ENCODE measurements around the gene DNAJB11. TPM values are rescaled to one million over a fixed set of nuclear protein-coding genes. Genes with fewer than 3 reads are reported as not detected.
"Not testable (repeated sequence)": the region's sequence is repeated elsewhere in the genome, so short reads cannot be mapped to it uniquely, and the experiment has no call there.

DNAJB11 gene
- 10 to 100 TPM; 36.9 to 39.5 TPM for total RNA-seq

GRCh38 chr3:186570096-186570940 is at the start of gene DNAJB11:
Gene DNAJB11, plus strand, starts transcription at chr3:186570720. Its CDS starts 178 bp downstream, at chr3:186570898.
- Mint-ChIP-seq H3K27ac (peak within 1 kb of the TSS; percentile 91), H3K36me3 (peaks cover 24% of the 10 kb centered on the region), H3K27me3 (no peaks in the 10 kb centered on the region), H3K4me1 (ENCODE audit: low read depth) (peaks cover 49% of the 10 kb centered on the region), H3K4me3 (peak within 1 kb of the TSS; percentile 95), H3K9me3 (no peaks in the 10 kb centered on the region)
- intact Hi-C loops (cut with micrococcal nuclease) = loop anchor here (1.0 to 5.0 kb wide), 5 partner anchors 20 to 983 kb away; partner anchors contain the start of genes EIF4A2, SENP2 and TRA2B
- ChIA-PET POLR2A (interaction anchor here (0.6 to 3.8 kb wide), 23 partner anchors 10 to 643 kb away, joined by 3 to 49 read pairs (median 5); partner anchors contain the start of genes EIF4A2, ETV5, RPL39L and TRA2B), CTCF (interaction anchor here (0.8 to 9.2 kb wide), 13 partner anchors 11 to 632 kb away, joined by 3 to 85 read pairs (median 4); partner anchors contain the start of genes AHSG and TRA2B)
- peak; percentile 100 for DNase-seq

GRCh38 chr3:186520957-186521842 is 49.3 kb upstream of the DNAJB11 start:
- peak overlapping the region; percentile 50 for H3K4me3 Mint-ChIP-seq
- peaks cover 6% of the 10 kb centered on the region for H3K9me3 Mint-ChIP-seq
- CTCF ChIA-PET = no interaction called here
- peak; percentile 88 for DNase-seq
- H3K27ac Mint-ChIP-seq = peak overlapping the region; percentile 81
- peaks cover 62% of the 10 kb centered on the region for H3K4me1 Mint-ChIP-seq (ENCODE audit: low read depth)
- H3K36me3 Mint-ChIP-seq = peaks cover 3% of the 10 kb centered on the region
- H3K27me3 Mint-ChIP-seq = no peaks in the 10 kb centered on the region
- POLR2A ChIA-PET = interaction anchor here (3.8 kb wide), 1 partner anchor 13 kb away, joined by 12 read pairs; no protein-coding TSS in a partner anchor
- intact Hi-C loops (cut with micrococcal nuclease) = no loop called here

- peaks cover 56% of the 10 kb centered on the region for H3K4me1 Mint-ChIP-seq (ENCODE audit: low read depth)
- ChIA-PET CTCF (interaction anchor here (1.7 kb wide), 1 partner anchor 17 kb away, joined by 6 read pairs; no protein-coding TSS in a partner anchor), POLR2A (interaction anchor here (3.8 kb wide), 1 partner anchor 11 kb away, joined by 12 read pairs; no protein-coding TSS in a partner anchor)
- DNase-seq = no peak
- peaks cover 6% of the 10 kb centered on the region for H3K36me3 Mint-ChIP-seq
- H3K27me3 Mint-ChIP-seq = no peaks in the 10 kb centered on the region
- H3K4me3 Mint-ChIP-seq = no peak overlapping the region
- intact Hi-C loops (cut with micrococcal nuclease) = no loop called here
- H3K9me3 Mint-ChIP-seq = no peaks in the 10 kb centered on the region
- no peak overlapping the region for H3K27ac Mint-ChIP-seq
Observed at GRCh38 chr3:186523022-186523421, 47.5 kb upstream of the DNAJB11 start.

- CTCF ChIA-PET = interaction anchor here (1.7 kb wide), 1 partner anchor 17 kb away, joined by 6 read pairs; no protein-coding TSS in a partner anchor
- Mint-ChIP-seq H3K27me3 (no peaks in the 10 kb centered on the region), H3K9me3 (no peaks in the 10 kb centered on the region), H3K4me3 (no peak overlapping the region), H3K27ac (no peak overlapping the region), H3K4me1 (ENCODE audit: low read depth) (peaks cover 52% of the 10 kb centered on the region), H3K36me3 (peaks cover 6% of the 10 kb centered on the region)
- DNase-seq = no peak
- POLR2A ChIA-PET = interaction anchor here (3.8 kb wide), 1 partner anchor 11 kb away, joined by 12 read pairs; no protein-coding TSS in a partner anchor
- intact Hi-C loops (cut with micrococcal nuclease) = no loop called here
Observed at GRCh38 chr3:186523434-186523833, 47.1 kb upstream of the DNAJB11 start.

- no peak for DNase-seq
- Mint-ChIP-seq H3K9me3 (no peaks in the 10 kb centered on the region), H3K4me3 (no peak overlapping the region), H3K27ac (no peak overlapping the region), H3K4me1 (ENCODE audit: low read depth) (peaks cover 51% of the 10 kb centered on the region), H3K36me3 (peaks cover 6% of the 10 kb centered on the region), H3K27me3 (no peaks in the 10 kb centered on the region)
- intact Hi-C loops (cut with micrococcal nuclease) = no loop called here
- CTCF ChIA-PET = no interaction called here
- POLR2A ChIA-PET = interaction anchor here (3.8 kb wide), 1 partner anchor 10 kb away, joined by 12 read pairs; no protein-coding TSS in a partner anchor
Observed at GRCh38 chr3:186524616-186525015, 45.9 kb upstream of the DNAJB11 start.

GRCh38 chr3:186525369-186526255 is 44.9 kb upstream of the DNAJB11 start:
- Mint-ChIP-seq H3K27me3 (no peaks in the 10 kb centered on the region), H3K27ac (no peak overlapping the region), H3K36me3 (peaks cover 6% of the 10 kb centered on the region), H3K9me3 (no peaks in the 10 kb centered on the region), H3K4me3 (no peak overlapping the region), H3K4me1 (ENCODE audit: low read depth) (peaks cover 48% of the 10 kb centered on the region)
- POLR2A ChIA-PET = no interaction called here
- CTCF ChIA-PET = interaction anchor here (1.2 to 1.5 kb wide), 2 partner anchors 15 to 123 kb away, joined by 3 to 10 read pairs; no protein-coding TSS in a partner anchor
- no peak for DNase-seq
- intact Hi-C loops (cut with micrococcal nuclease) = no loop called here

GRCh38 chr3:186526256-186526606 is 44.3 kb upstream of the DNAJB11 start:
- POLR2A ChIA-PET = no interaction called here
- H3K9me3 Mint-ChIP-seq = no peaks in the 10 kb centered on the region
- H3K27ac Mint-ChIP-seq = no peak overlapping the region
- DNase-seq = no peak
- H3K4me3 Mint-ChIP-seq = no peak overlapping the region
- CTCF ChIA-PET = interaction anchor here (1.2 to 1.5 kb wide), 2 partner anchors 14 to 124 kb away, joined by 3 to 10 read pairs; no protein-coding TSS in a partner anchor
- peaks cover 46% of the 10 kb centered on the region for H3K4me1 Mint-ChIP-seq (ENCODE audit: low read depth)
- intact Hi-C loops (cut with micrococcal nuclease) = no loop called here
- peaks cover 6% of the 10 kb centered on the region for H3K36me3 Mint-ChIP-seq
- no peaks in the 10 kb centered on the region for H3K27me3 Mint-ChIP-seq

- POLR2A ChIA-PET = no interaction called here
- DNase-seq = no peak
- intact Hi-C loops (cut with micrococcal nuclease) = no loop called here
- H3K27me3 Mint-ChIP-seq = no peaks in the 10 kb centered on the region
- no peaks in the 10 kb centered on the region for H3K9me3 Mint-ChIP-seq
- H3K4me1 Mint-ChIP-seq (ENCODE audit: low read depth) = peaks cover 60% of the 10 kb centered on the region
- peaks cover 9% of the 10 kb centered on the region for H3K36me3 Mint-ChIP-seq
- CTCF ChIA-PET = interaction anchor here (1.2 to 2.6 kb wide), 3 partner anchors 10 to 270 kb away, joined by 4 to 17 read pairs (median 17); no protein-coding TSS in a partner anchor
- no peak overlapping the region for H3K27ac Mint-ChIP-seq
- H3K4me3 Mint-ChIP-seq = no peak overlapping the region
Observed at GRCh38 chr3:186529201-186529999, 41.1 kb upstream of the DNAJB11 start.

GRCh38 chr3:186530415-186530814 is 40.1 kb upstream of the DNAJB11 start:
- ChIA-PET CTCF (no interaction called here), POLR2A (no interaction called here)
- peak overlapping the region; percentile 8 for H3K27ac Mint-ChIP-seq
- no peaks in the 10 kb centered on the region for H3K27me3 Mint-ChIP-seq
- H3K9me3 Mint-ChIP-seq = no peaks in the 10 kb centered on the region
- peaks cover 71% of the 10 kb centered on the region for H3K4me1 Mint-ChIP-seq (ENCODE audit: low read depth)
- DNase-seq = no peak
- no peak overlapping the region for H3K4me3 Mint-ChIP-seq
- intact Hi-C loops (cut with micrococcal nuclease) = no loop called here
- H3K36me3 Mint-ChIP-seq = peaks cover 9% of the 10 kb centered on the region

- POLR2A ChIA-PET; H3K36me3 Mint-ChIP-seq; intact Hi-C loops (cut with micrococcal nuclease); H3K9me3 Mint-ChIP-seq; DNase-seq; H3K27ac Mint-ChIP-seq; H3K4me3 Mint-ChIP-seq; H3K27me3 Mint-ChIP-seq: not testable (repeated sequence)
- H3K4me1 Mint-ChIP-seq (ENCODE audit: low read depth) = peaks cover 79% of the 10 kb centered on the region
- CTCF ChIA-PET = interaction anchor here (0.9 to 4.0 kb wide), 3 partner anchors 15 to 554 kb away, joined by 3 to 31 read pairs (median 4); no protein-coding TSS in a partner anchor
Observed at GRCh38 chr3:186531694-186532093, 38.8 kb upstream of the DNAJB11 start.
